Astrocyte (in vitro differentiated cells and primary cell): ENCODE data around the gene TRPC4.

Source experiments
- EZH2 ChIP-seq: IDR thresholded peaks from 2 replicates; pipeline ENCODE4 v1.6.1; 2012; ENCODE audit warnings: mild to moderate bottlenecking, low read length, inconsistent platforms; ENCODE audit not compliant: insufficient read depth
- TF ChIP-seq, protein P1 (sequence below): IDR thresholded peaks from 2 replicates; pipeline ENCODE4 v1.5.1; 2011; ENCODE audit warnings: low read depth, mild to moderate bottlenecking, inconsistent platforms, low read length, moderate library complexity; ENCODE audit not compliant: insufficient read depth

GRCh38 chr13:37788346-37788745, 81.2 kb downstream of the TRPC4 start:
- TF ChIP-seq, protein P1, sequence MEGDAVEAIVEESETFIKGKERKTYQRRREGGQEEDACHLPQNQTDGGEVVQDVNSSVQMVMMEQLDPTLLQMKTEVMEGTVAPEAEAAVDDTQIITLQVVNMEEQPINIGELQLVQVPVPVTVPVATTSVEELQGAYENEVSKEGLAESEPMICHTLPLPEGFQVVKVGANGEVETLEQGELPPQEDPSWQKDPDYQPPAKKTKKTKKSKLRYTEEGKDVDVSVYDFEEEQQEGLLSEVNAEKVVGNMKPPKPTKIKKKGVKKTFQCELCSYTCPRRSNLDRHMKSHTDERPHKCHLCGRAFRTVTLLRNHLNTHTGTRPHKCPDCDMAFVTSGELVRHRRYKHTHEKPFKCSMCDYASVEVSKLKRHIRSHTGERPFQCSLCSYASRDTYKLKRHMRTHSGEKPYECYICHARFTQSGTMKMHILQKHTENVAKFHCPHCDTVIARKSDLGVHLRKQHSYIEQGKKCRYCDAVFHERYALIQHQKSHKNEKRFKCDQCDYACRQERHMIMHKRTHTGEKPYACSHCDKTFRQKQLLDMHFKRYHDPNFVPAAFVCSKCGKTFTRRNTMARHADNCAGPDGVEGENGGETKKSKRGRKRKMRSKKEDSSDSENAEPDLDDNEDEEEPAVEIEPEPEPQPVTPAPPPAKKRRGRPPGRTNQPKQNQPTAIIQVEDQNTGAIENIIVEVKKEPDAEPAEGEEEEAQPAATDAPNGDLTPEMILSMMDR, result no peak
- no peak for TF ChIP-seq EZH2
